PC-3 (cell line): ENCODE results near the gene DIP2A.
"Not testable (repeated sequence)": the region's sequence is repeated elsewhere in the genome, so short reads cannot be mapped to it uniquely, and the experiment has no call there.

ENCODE experiments used
- EZH2phosphoT487 ChIP-seq: fragments of 300-600 bp; sonication (generic); IDR thresholded peaks from 2 replicates; pipeline ENCODE4 v1.6.1; 2018; ENCODE audit warnings: mild to moderate bottlenecking, antibody characterized with exemption, low read length, borderline replicate concordance
- TF ChIP-seq, protein P1 (sequence below): fragments of 300-600 bp; sonication (generic); conservative IDR thresholded peaks from 2 replicates; pipeline ENCODE4 v1.5.1; 2017; ENCODE audit warnings: antibody characterized with exemption, low read depth, mild to moderate bottlenecking, low read length

- TF ChIP-seq, protein P1, sequence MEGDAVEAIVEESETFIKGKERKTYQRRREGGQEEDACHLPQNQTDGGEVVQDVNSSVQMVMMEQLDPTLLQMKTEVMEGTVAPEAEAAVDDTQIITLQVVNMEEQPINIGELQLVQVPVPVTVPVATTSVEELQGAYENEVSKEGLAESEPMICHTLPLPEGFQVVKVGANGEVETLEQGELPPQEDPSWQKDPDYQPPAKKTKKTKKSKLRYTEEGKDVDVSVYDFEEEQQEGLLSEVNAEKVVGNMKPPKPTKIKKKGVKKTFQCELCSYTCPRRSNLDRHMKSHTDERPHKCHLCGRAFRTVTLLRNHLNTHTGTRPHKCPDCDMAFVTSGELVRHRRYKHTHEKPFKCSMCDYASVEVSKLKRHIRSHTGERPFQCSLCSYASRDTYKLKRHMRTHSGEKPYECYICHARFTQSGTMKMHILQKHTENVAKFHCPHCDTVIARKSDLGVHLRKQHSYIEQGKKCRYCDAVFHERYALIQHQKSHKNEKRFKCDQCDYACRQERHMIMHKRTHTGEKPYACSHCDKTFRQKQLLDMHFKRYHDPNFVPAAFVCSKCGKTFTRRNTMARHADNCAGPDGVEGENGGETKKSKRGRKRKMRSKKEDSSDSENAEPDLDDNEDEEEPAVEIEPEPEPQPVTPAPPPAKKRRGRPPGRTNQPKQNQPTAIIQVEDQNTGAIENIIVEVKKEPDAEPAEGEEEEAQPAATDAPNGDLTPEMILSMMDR, result not testable (repeated sequence)
- not testable (repeated sequence) for TF ChIP-seq EZH2phosphoT487
Measured at GRCh38 chr21:46433116-46433515, 25.6 kb upstream of the DIP2A start.
